ENCODE data around the gene KCNK15. TPM values are rescaled to one million over a fixed set of nuclear protein-coding genes. Genes with fewer than 3 reads are reported as not detected.

KCNK15 gene
- total RNA-seq, 2 donors from 2014 or later: 0.21 to 0.27 TPM

DNA sequence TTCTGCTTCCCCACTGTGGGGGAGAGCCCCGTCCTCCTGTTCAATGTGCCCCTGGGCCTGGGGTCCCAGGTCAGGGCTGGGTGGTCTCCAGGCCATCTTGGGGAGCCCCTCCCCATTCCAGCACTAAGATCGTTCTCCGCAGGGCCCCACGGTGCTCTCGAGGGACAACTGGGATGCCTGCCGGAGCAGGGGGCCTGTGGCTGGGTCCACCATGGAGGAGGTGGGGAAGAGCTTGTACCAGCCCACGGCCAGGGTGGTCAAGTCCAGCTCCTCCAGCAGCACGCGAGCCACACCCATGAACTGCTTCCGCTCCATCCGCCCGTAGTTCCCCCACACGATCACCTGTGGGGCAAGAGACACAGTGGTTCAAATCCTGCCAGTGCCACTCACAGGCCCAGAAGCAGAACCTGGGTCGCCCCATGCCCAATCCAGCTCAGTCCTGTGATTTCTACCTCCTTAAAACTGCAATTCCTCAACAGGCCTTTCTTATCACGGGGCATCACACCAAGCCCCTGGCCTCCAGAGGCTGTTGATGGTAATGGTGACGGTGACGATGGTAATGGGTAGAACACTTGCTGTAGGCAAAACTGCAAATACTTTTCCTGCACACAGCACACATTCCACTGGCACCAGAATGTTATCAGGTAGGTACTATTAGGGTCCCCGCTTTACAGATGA lies 10.5 kb downstream of the KCNK15 start:
- no peak overlapping the region for H3K27ac ChIP-seq
- intact Hi-C loops (cut with DNase I): no loop called here
- no peak for DNase-seq
- no peak overlapping the region for H3K4me3 ChIP-seq
- no peaks in the 10 kb centered on the region for H3K27me3 ChIP-seq
- no peaks in the 10 kb centered on the region for H3K9me3 ChIP-seq
- TF ChIP-seq CTCF (IDR thresholded peaks at IDR 0.05): no peak
- no peak overlapping the region for H3K9ac ChIP-seq (ENCODE audit: low read depth in 2 of 2, low read length in 2 of 2)
- no peaks in the 10 kb centered on the region for H3K36me3 ChIP-seq
- H3K4me1 ChIP-seq: no peaks in the 10 kb centered on the region

GRCh38 chr20:44756956-44757355 lies 11.3 kb downstream of the KCNK15 start:
- intact Hi-C loops (cut with DNase I): no loop called here
- H3K4me3 ChIP-seq: no peak overlapping the region
- no peaks in the 10 kb centered on the region for H3K27me3 ChIP-seq
- H3K4me1 ChIP-seq: no peaks in the 10 kb centered on the region
- TF ChIP-seq CTCF (IDR thresholded peaks at IDR 0.05): no peak
- no peaks in the 10 kb centered on the region for H3K36me3 ChIP-seq
- H3K9me3 ChIP-seq: no peaks in the 10 kb centered on the region
- H3K9ac ChIP-seq (ENCODE audit: low read depth in 2 of 2, low read length in 2 of 2): no peak overlapping the region
- DNase-seq: no peak
- H3K27ac ChIP-seq: no peak overlapping the region

DNA sequence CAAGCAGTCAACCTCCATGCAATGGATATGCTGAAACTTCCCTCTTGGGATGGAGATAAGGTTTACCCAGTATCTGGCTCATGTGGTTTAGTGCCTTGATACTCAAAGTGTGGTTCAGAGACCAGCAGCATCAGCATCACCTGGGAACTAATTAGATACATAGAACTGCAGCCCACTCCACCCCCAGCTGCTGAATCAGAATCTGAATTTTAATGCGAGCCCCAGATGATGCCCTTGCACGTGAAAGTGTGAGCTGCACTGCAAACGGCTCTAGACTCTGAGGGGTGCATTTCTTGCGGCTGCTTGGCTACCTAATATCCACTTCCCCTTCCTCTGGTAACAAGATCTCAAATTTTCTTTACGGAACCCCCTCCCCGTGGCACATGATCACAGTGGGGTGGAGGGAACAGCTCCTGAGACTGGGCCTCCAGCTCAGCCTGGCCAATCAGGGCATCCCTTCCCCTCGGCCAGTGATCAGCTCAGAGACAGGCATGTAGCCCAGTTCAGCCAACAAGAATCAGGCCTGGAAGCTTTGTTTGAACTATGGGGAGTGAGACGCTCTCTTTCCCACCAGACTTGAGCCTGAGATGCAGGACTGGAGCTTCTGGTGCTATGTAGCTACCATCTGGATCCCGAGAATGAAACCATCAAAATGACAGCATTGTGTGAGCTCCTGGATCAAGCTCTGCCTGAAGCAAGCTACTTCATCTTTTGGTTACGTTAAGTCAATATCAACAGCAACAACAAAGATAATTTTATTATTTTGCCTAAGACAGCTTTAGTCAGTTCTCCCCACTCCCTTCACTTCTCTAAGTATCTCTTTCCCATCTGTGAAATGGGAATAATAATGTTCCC lies 12.8 kb downstream of the KCNK15 start:
- TF ChIP-seq CTCF (IDR thresholded peaks at IDR 0.05): no peak
- Histone ChIP-seq H3K4me1 (no peaks in the 10 kb centered on the region), H3K27me3 (no peaks in the 10 kb centered on the region), H3K4me3 (no peak overlapping the region), H3K9me3 (no peaks in the 10 kb centered on the region), H3K9ac (ENCODE audit: low read depth in 2 of 2, low read length in 2 of 2) (no peak overlapping the region), H3K36me3 (no peaks in the 10 kb centered on the region), H3K27ac (no peak overlapping the region)
- no peak for DNase-seq
- intact Hi-C loops (cut with DNase I): no loop called here

GRCh38 chr20:44759595-44759994 lies 13.9 kb downstream of the KCNK15 start:
- H3K4me3 ChIP-seq: no peak overlapping the region
- no peaks in the 10 kb centered on the region for H3K36me3 ChIP-seq
- TF ChIP-seq CTCF (IDR thresholded peaks at IDR 0.05): no peak
- intact Hi-C loops (cut with DNase I): no loop called here
- no peak overlapping the region for H3K27ac ChIP-seq
- no peaks in the 10 kb centered on the region for H3K4me1 ChIP-seq
- no peak for DNase-seq
- no peaks in the 10 kb centered on the region for H3K27me3 ChIP-seq
- no peaks in the 10 kb centered on the region for H3K9me3 ChIP-seq
- no peak overlapping the region for H3K9ac ChIP-seq (ENCODE audit: low read depth in 2 of 2, low read length in 2 of 2)

GRCh38 chr20:44761423-44761822 lies 15.8 kb downstream of the KCNK15 start:
- no peak for DNase-seq
- TF ChIP-seq CTCF (IDR thresholded peaks at IDR 0.05): no peak
- Histone ChIP-seq H3K9ac (ENCODE audit: low read depth in 2 of 2, low read length in 2 of 2) (no peak overlapping the region), H3K9me3 (no peaks in the 10 kb centered on the region), H3K36me3 (no peaks in the 10 kb centered on the region), H3K27ac (no peak overlapping the region), H3K4me1 (no peaks in the 10 kb centered on the region), H3K4me3 (no peak overlapping the region), H3K27me3 (no peaks in the 10 kb centered on the region)
- intact Hi-C loops (cut with DNase I): no loop called here
